NB4 (cell line): ENCODE measurements around the gene ABHD4.
"Not testable (repeated sequence)": the region's sequence is repeated elsewhere in the genome, so short reads cannot be mapped to it uniquely, and the experiment has no call there.

ENCODE experiments used
- DNase-seq: peaks from one replicate; pipeline ENCODE4 v3.0.0; 2010; ENCODE audit warnings: low read depth
- H3K4me3 ChIP-seq: one replicate; pipeline ENCODE4 v1.5.1; 2011; ENCODE audit warnings: mild to moderate bottlenecking, low read depth, low read length, moderate library complexity
- CTCF ChIP-seq: IDR thresholded peaks from one replicate; pipeline ENCODE4 v1.5.1; 2012; ENCODE audit warnings: low read depth, low read length
- MAX ChIP-seq: IDR thresholded peaks from 2 replicates; pipeline ENCODE4 v1.6.1; 2011; ENCODE audit warnings: low read depth, low read length
- MYC ChIP-seq: IDR thresholded peaks from 2 replicates; pipeline ENCODE4 v1.6.1; 2011; ENCODE audit warnings: low read depth, low read length
- POLR2A ChIP-seq: IDR thresholded peaks from 2 replicates; pipeline ENCODE4 v1.6.1; 2011; ENCODE audit warnings: mild to moderate bottlenecking; ENCODE audit not compliant: insufficient read length; ENCODE audit errors: extremely low read depth

ABHD4 gene

GRCh38 chr14:22627506-22628263 lies 29.6 kb downstream of the ABHD4 start:
- no peak overlapping the region for H3K4me3 ChIP-seq
- TF ChIP-seq MYC (no peak), CTCF (no peak), POLR2A (no peak), MAX (no peak)
- no peak for DNase-seq

GRCh38 chr14:22629361-22629760 lies 31.3 kb downstream of the ABHD4 start:
- DNase-seq = no peak
- no peak for TF ChIP-seq MYC
- no peak for TF ChIP-seq POLR2A
- no peak for TF ChIP-seq CTCF
- TF ChIP-seq MAX = no peak
- no peak overlapping the region for H3K4me3 ChIP-seq

- no peak for DNase-seq
- no peak overlapping the region for H3K4me3 ChIP-seq
- TF ChIP-seq POLR2A (no peak), MAX (no peak), CTCF (no peak), MYC (no peak)
Observed at GRCh38 chr14:22630066-22630465, 32.0 kb downstream of the ABHD4 start.

GRCh38 chr14:22630486-22630885 lies 32.4 kb downstream of the ABHD4 start:
- TF ChIP-seq CTCF (no peak), MAX (no peak), POLR2A (no peak), MYC (no peak)
- DNase-seq = no peak
- no peak overlapping the region for H3K4me3 ChIP-seq

GRCh38 chr14:22634233-22634900 lies 36.3 kb downstream of the ABHD4 start:
- H3K4me3 ChIP-seq = no peak overlapping the region
- TF ChIP-seq MAX (no peak), POLR2A (no peak), MYC (no peak), CTCF (no peak)
- DNase-seq = peak; percentile 82

- not testable (repeated sequence) for H3K4me3 ChIP-seq, DNase-seq
Observed at GRCh38 chr14:22635980-22636379, 37.9 kb downstream of the ABHD4 start.
